WTC11 (cell line): Measurements from ENCODE around the gene MORC4. TPM values are rescaled to one million over a fixed set of nuclear protein-coding genes. Genes with fewer than 3 reads are reported as not detected.

ENCODE experiments used
- ATAC-seq: fragments of 200-7000 bp; cut with Tn5 transposase; 2 replicates; pipeline ENCODE4 v1.10.0; 2021; ENCODE audit warnings: mild to moderate bottlenecking, moderate library complexity
- CTCF ChIA-PET: fragments of 300-600 bp; sonication (Branson Sonifier 250); formaldehyde crosslinking; loops from one replicate; lab custom pipeline; 2021; ENCODE audit warnings: antibody characterized with exemption; lab: Charles Lee
- POLR2A ChIA-PET: fragments of 350-600 bp; sonication (Branson Sonifier 250); formaldehyde crosslinking; loops from one replicate; lab custom pipeline; 2021; ENCODE audit warnings: antibody characterized with exemption; lab: Charles Lee
- DNase-seq: peaks from one replicate; pipeline ENCODE4 v3.0.0; 2021; ENCODE audit warnings: low spot score
- H3K27ac Mint-ChIP-seq: 2 replicates; pipeline ENCODE4 v1.8.0; 2021; ENCODE audit warnings: mixed read lengths
- H3K27me3 Mint-ChIP-seq: 2 replicates; pipeline ENCODE4 v1.8.0; 2021; ENCODE audit warnings: low read depth, mild to moderate bottlenecking, moderate library complexity, mixed read lengths
- H3K36me3 Mint-ChIP-seq: 2 replicates; pipeline ENCODE4 v1.8.0; 2021; ENCODE audit warnings: mixed read lengths
- H3K4me1 Mint-ChIP-seq: 2 replicates; pipeline ENCODE4 v1.8.0; 2022; ENCODE audit warnings: mixed read lengths
- H3K4me3 Mint-ChIP-seq: 2 replicates; pipeline ENCODE4 v1.8.0; 2021; ENCODE audit warnings: mild to moderate bottlenecking, moderate library complexity, mixed read lengths
- H3K9me3 Mint-ChIP-seq: 2 replicates; pipeline ENCODE4 v1.8.0; 2021; ENCODE audit warnings: mixed read lengths
- ATF1 ChIP-seq: sonication (generic); formaldehyde crosslinking; IDR thresholded peaks from 2 replicates; pipeline ENCODE4 v1.8.1; 2023; ENCODE audit warnings: mild to moderate bottlenecking, moderate library complexity, missing genetic modification reagents
- CREB1 ChIP-seq: sonication (generic); formaldehyde crosslinking; IDR thresholded peaks from 2 replicates; pipeline ENCODE4 v1.8.0; 2023; ENCODE audit warnings: mild to moderate bottlenecking, missing genetic modification reagents
- CREM ChIP-seq: sonication (generic); formaldehyde crosslinking; IDR thresholded peaks from 2 replicates; pipeline ENCODE4 v1.8.1; 2022; ENCODE audit warnings: mild to moderate bottlenecking, missing genetic modification reagents, moderate library complexity
- FOXK1 ChIP-seq: sonication (generic); formaldehyde crosslinking; IDR thresholded peaks from 2 replicates; pipeline ENCODE4 v1.8.0; 2022; ENCODE audit warnings: mild to moderate bottlenecking, moderate library complexity, missing genetic modification reagents
- IRF2 ChIP-seq: sonication (generic); formaldehyde crosslinking; IDR thresholded peaks from 2 replicates; pipeline ENCODE4 v1.8.0; 2022; ENCODE audit warnings: low read depth, missing genetic modification reagents, borderline replicate concordance
- NR2C2 ChIP-seq: sonication (generic); formaldehyde crosslinking; IDR thresholded peaks from 2 replicates; pipeline ENCODE4 v1.8.0; 2022; ENCODE audit warnings: mild to moderate bottlenecking, missing genetic modification reagents
- OVOL2 ChIP-seq: fragments of 250-450 bp; sonication (Bioruptor Pico); IDR thresholded peaks from 2 replicates; pipeline ENCODE4 v1.9.0; 2021; ENCODE audit warnings: mild to moderate bottlenecking, borderline replicate concordance
- SMAD4 ChIP-seq: sonication (generic); formaldehyde crosslinking; IDR thresholded peaks from 2 replicates; pipeline ENCODE4 v1.8.0; 2022; ENCODE audit warnings: mild to moderate bottlenecking, missing genetic modification reagents
- SOX15 ChIP-seq: fragments of 250-450 bp; sonication (Bioruptor Pico); IDR thresholded peaks from 2 replicates; pipeline ENCODE4 v1.9.0; 2021; ENCODE audit warnings: mild to moderate bottlenecking
- ZNF219 ChIP-seq: sonication (generic); formaldehyde crosslinking; IDR thresholded peaks from 2 replicates; pipeline ENCODE4 v1.8.0; 2023; ENCODE audit warnings: missing genetic modification reagents, mild to moderate bottlenecking, borderline replicate concordance
- ZNF396 ChIP-seq: fragments of 250-450 bp; sonication (Bioruptor Pico); IDR thresholded peaks from 2 replicates; pipeline ENCODE4 v1.8.0; 2021; ENCODE audit warnings: mild to moderate bottlenecking, moderate library complexity, borderline replicate concordance
- total RNA-seq: library from RNA; stranded (reverse); gene quantifications from 3 replicates; pipeline ENCODE4 v1.2.3, GENCODE V29; 2021
- TF ChIP-seq, protein P1 (sequence below): fragments of 250-450 bp; sonication (Bioruptor Pico); IDR thresholded peaks from 2 replicates; pipeline ENCODE4 v2.1.2; 2022; ENCODE audit warnings: mild to moderate bottlenecking, moderate library complexity
- TF ChIP-seq, protein P2 (sequence below): fragments of 250-450 bp; sonication (Bioruptor Pico); IDR thresholded peaks from 2 replicates; pipeline ENCODE4 v1.9.0; 2021; ENCODE audit warnings: moderate library complexity, mild to moderate bottlenecking, inconsistent platforms, borderline replicate concordance
- TF ChIP-seq, protein P3 (sequence below): sonication (generic); formaldehyde crosslinking; IDR thresholded peaks from 2 replicates; pipeline ENCODE4 v1.8.0; 2023; ENCODE audit warnings: mild to moderate bottlenecking, missing genetic modification reagents
- TF ChIP-seq, protein P4 (sequence below): sonication (generic); formaldehyde crosslinking; IDR thresholded peaks from 2 replicates; pipeline ENCODE4 v1.8.0; 2023; ENCODE audit warnings: missing genetic modification reagents, mild to moderate bottlenecking, borderline replicate concordance
- TF ChIP-seq, protein P5 (sequence below): fragments of 250-450 bp; sonication (Bioruptor Pico); conservative IDR thresholded peaks from 2 replicates; pipeline ENCODE4 v1.9.0; 2021; ENCODE audit warnings: mild to moderate bottlenecking
- TF ChIP-seq, protein P6 (sequence below): fragments of 250-450 bp; sonication (Bioruptor Pico); IDR thresholded peaks from 2 replicates; pipeline ENCODE4 v1.9.0; 2021; ENCODE audit warnings: mild to moderate bottlenecking

The MORC4 gene
- total RNA-seq, 1 experiment from 2014 or later: 4.6 TPM

DNA sequence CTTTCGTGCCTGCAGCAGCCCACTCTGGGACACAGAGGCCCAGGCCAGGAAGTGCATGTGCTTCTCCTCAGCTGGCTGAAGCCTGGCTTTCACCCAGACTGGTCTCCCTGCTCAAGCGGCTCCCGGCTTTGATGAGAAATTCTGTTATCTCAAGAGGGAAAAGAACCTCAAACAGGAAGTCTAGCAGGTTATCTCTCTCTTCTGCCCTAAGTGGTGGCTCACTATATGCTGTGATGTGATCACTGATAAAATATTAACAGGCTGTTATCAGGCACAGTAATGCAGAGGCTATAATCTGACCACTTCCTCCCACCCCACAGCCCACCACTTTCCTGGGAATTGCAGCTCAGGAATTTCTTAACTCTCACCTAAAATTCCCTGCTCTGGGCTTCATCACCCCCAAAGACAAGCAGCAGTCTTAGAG is 66.5 kb downstream of the MORC4 start (continued):
- TF ChIP-seq, protein P1, sequence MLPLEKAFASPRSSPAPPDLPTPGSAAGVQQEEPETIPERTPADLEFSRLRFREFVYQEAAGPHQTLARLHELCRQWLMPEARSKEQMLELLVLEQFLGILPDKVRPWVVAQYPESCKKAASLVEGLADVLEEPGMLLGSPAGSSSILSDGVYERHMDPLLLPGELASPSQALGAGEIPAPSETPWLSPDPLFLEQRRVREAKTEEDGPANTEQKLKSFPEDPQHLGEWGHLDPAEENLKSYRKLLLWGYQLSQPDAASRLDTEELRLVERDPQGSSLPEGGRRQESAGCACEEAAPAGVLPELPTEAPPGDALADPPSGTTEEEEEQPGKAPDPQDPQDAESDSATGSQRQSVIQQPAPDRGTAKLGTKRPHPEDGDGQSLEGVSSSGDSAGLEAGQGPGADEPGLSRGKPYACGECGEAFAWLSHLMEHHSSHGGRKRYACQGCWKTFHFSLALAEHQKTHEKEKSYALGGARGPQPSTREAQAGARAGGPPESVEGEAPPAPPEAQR (CRISPR knock-in tag): no peak
- TF ChIP-seq, protein P2, sequence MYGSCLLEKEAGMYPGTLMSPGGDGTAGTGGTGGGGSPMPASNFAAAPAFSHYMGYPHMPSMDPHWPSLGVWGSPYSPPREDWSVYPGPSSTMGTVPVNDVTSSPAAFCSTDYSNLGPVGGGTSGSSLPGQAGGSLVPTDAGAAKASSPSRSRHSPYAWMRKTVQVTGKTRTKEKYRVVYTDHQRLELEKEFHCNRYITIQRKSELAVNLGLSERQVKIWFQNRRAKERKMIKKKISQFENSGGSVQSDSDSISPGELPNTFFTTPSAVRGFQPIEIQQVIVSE (CRISPR knock-in tag): no peak

DNA sequence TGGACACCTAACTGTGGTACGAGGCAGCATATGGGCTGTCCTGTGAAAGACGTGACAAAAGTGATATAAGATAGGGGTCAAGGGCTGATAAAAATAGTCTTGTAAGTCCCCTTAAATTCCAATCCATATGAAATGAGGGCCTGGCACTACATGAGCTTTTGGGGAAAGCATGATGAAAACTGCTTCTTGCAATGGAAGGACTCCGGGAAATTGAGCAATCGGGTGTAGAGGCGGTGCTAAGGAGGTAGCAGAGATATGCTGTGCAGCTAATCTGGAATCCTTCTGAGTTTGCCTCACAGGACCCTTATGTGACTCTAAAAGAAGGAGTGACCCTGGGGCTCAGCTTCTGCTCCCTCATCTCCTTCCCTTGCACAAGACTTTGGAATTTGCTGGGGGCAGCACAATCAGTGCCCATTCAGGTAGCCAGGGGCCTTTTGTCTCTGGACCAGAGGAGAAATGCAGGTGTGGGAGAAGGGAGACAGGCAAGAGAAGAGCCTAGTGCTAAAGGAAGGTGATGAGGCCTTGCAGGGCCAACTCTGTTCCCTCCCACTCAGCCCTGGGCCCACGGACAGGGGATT is 67.0 kb downstream of the MORC4 start:
- ChIA-PET CTCF (interaction anchor here (1.7 to 1.8 kb wide), 2 partner anchors 27 to 38 kb away, joined by 3 to 7 read pairs; no protein-coding TSS in a partner anchor), POLR2A (no interaction called here)
- H3K27me3 Mint-ChIP-seq: no peaks in the 10 kb centered on the region
- TF ChIP-seq CREM (CRISPR knock-in tag) (no peak), SMAD4 (CRISPR knock-in tag) (no peak), ZNF219 (CRISPR knock-in tag) (no peak)
- H3K36me3 Mint-ChIP-seq: no peaks in the 10 kb centered on the region
- no peaks in the 10 kb centered on the region for H3K9me3 Mint-ChIP-seq
- H3K4me1 Mint-ChIP-seq: no peaks in the 10 kb centered on the region
- DNase-seq (no peak), ATAC-seq (no peak)
- no peak overlapping the region for H3K4me3 Mint-ChIP-seq
- H3K27ac Mint-ChIP-seq: no peak overlapping the region

DNA sequence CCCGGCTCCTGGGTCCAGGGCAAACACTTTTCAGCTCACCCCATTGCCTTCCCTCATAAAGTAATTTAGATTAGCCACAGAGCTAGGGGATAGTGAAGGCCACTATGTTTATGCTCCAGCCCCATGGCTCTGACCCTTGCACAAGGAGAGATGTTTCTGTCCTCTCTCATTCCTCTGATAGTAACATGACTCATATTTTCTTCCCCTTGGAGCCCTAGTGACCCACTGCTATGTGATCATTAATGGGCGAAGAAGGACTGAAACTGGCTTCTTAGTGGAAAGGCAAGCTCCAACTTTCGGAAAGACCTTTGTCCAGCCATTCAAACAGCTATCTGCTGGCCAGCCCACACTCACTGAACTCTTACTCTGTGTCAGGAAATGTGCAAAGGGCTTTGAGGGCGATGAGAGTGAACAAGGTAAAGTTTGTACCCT is 67.5 kb downstream of the MORC4 start:
- DNase-seq: no peak
- no peak for ATAC-seq
- CTCF ChIA-PET: interaction anchor here (1.7 to 1.8 kb wide), 2 partner anchors 28 to 37 kb away, joined by 3 to 7 read pairs; no protein-coding TSS in a partner anchor
- POLR2A ChIA-PET: no interaction called here
- no peaks in the 10 kb centered on the region for H3K27me3 Mint-ChIP-seq
- H3K9me3 Mint-ChIP-seq: no peaks in the 10 kb centered on the region
- no peaks in the 10 kb centered on the region for H3K36me3 Mint-ChIP-seq
- no peaks in the 10 kb centered on the region for H3K4me1 Mint-ChIP-seq
- H3K4me3 Mint-ChIP-seq: no peak overlapping the region
- no peak overlapping the region for H3K27ac Mint-ChIP-seq
- no peak for TF ChIP-seq ATF1
- TF ChIP-seq, protein P3, sequence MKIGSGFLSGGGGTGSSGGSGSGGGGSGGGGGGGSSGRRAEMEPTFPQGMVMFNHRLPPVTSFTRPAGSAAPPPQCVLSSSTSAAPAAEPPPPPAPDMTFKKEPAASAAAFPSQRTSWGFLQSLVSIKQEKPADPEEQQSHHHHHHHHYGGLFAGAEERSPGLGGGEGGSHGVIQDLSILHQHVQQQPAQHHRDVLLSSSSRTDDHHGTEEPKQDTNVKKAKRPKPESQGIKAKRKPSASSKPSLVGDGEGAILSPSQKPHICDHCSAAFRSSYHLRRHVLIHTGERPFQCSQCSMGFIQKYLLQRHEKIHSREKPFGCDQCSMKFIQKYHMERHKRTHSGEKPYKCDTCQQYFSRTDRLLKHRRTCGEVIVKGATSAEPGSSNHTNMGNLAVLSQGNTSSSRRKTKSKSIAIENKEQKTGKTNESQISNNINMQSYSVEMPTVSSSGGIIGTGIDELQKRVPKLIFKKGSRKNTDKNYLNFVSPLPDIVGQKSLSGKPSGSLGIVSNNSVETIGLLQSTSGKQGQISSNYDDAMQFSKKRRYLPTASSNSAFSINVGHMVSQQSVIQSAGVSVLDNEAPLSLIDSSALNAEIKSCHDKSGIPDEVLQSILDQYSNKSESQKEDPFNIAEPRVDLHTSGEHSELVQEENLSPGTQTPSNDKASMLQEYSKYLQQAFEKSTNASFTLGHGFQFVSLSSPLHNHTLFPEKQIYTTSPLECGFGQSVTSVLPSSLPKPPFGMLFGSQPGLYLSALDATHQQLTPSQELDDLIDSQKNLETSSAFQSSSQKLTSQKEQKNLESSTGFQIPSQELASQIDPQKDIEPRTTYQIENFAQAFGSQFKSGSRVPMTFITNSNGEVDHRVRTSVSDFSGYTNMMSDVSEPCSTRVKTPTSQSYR (CRISPR knock-in tag): no peak
- no peak for TF ChIP-seq FOXK1 (CRISPR knock-in tag)
- no peak for TF ChIP-seq SOX15
- no peak for TF ChIP-seq NR2C2 (CRISPR knock-in tag)
- TF ChIP-seq ZNF219 (CRISPR knock-in tag): no peak
- TF ChIP-seq, protein P4, sequence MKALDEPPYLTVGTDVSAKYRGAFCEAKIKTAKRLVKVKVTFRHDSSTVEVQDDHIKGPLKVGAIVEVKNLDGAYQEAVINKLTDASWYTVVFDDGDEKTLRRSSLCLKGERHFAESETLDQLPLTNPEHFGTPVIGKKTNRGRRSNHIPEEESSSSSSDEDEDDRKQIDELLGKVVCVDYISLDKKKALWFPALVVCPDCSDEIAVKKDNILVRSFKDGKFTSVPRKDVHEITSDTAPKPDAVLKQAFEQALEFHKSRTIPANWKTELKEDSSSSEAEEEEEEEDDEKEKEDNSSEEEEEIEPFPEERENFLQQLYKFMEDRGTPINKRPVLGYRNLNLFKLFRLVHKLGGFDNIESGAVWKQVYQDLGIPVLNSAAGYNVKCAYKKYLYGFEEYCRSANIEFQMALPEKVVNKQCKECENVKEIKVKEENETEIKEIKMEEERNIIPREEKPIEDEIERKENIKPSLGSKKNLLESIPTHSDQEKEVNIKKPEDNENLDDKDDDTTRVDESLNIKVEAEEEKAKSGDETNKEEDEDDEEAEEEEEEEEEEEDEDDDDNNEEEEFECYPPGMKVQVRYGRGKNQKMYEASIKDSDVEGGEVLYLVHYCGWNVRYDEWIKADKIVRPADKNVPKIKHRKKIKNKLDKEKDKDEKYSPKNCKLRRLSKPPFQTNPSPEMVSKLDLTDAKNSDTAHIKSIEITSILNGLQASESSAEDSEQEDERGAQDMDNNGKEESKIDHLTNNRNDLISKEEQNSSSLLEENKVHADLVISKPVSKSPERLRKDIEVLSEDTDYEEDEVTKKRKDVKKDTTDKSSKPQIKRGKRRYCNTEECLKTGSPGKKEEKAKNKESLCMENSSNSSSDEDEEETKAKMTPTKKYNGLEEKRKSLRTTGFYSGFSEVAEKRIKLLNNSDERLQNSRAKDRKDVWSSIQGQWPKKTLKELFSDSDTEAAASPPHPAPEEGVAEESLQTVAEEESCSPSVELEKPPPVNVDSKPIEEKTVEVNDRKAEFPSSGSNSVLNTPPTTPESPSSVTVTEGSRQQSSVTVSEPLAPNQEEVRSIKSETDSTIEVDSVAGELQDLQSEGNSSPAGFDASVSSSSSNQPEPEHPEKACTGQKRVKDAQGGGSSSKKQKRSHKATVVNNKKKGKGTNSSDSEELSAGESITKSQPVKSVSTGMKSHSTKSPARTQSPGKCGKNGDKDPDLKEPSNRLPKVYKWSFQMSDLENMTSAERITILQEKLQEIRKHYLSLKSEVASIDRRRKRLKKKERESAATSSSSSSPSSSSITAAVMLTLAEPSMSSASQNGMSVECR (CRISPR knock-in tag): no peak
- TF ChIP-seq IRF2 (CRISPR knock-in tag): no peak
- TF ChIP-seq CREB1: no peak
- TF ChIP-seq, protein P5, sequence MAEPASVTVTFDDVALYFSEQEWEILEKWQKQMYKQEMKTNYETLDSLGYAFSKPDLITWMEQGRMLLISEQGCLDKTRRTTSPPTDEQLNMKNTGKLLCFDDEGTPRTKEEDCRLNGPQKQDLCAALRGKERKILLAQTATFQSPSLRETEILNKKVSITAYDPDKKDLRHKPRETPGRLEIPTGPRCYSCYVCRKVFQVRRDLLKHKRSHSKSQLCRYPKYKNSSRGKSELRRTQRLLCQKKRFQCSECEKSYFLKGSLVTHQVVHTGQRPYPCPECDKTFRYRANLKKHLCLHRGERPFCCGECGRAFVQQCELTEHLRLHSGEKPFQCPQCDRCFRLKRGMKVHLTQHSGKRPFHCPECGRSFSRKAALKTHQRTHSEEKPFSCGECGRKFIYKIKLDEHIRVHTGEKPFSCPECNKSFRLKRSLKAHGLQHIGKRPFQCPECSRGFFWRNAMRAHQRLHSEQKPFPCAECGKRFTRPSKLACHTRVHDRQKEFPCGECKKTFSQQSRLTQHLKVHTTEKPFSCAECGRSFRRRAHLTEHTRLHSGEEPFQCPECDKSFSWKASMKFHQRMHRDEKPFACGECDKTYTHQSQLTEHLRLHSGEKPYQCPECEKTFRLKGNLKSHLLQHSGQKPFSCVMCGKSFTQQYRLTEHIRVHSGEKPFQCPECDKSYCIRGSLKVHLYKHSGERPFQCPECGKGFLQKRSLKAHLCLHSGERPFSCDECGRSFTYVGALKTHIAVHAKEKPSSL: no peak
- no peak for TF ChIP-seq OVOL2 (CRISPR knock-in tag)
- no peak for TF ChIP-seq ZNF396 (CRISPR knock-in tag)
- TF ChIP-seq, protein P6, sequence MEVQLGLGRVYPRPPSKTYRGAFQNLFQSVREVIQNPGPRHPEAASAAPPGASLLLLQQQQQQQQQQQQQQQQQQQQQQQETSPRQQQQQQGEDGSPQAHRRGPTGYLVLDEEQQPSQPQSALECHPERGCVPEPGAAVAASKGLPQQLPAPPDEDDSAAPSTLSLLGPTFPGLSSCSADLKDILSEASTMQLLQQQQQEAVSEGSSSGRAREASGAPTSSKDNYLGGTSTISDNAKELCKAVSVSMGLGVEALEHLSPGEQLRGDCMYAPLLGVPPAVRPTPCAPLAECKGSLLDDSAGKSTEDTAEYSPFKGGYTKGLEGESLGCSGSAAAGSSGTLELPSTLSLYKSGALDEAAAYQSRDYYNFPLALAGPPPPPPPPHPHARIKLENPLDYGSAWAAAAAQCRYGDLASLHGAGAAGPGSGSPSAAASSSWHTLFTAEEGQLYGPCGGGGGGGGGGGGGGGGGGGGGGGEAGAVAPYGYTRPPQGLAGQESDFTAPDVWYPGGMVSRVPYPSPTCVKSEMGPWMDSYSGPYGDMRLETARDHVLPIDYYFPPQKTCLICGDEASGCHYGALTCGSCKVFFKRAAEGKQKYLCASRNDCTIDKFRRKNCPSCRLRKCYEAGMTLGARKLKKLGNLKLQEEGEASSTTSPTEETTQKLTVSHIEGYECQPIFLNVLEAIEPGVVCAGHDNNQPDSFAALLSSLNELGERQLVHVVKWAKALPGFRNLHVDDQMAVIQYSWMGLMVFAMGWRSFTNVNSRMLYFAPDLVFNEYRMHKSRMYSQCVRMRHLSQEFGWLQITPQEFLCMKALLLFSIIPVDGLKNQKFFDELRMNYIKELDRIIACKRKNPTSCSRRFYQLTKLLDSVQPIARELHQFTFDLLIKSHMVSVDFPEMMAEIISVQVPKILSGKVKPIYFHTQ (CRISPR knock-in tag): no peak
